K562 (cell line): ENCODE results near the gene SUSD3. TPM values are rescaled to one million over a fixed set of nuclear protein-coding genes. Genes with fewer than 3 reads are reported as not detected.

Source experiments
- CHAMP1 ChIP-seq: fragments of 450-650 bp; IDR thresholded peaks from 2 replicates; pipeline ENCODE4 v1.6.1; 2016; ENCODE audit warnings: mild to moderate bottlenecking
- DLX4 ChIP-seq: fragments of 250-450 bp; sonication (Bioruptor Pico); IDR thresholded peaks from 2 replicates; pipeline ENCODE4 v1.6.1; 2021; ENCODE audit warnings: mild to moderate bottlenecking
- HBP1 ChIP-seq: fragments of 450-650 bp; formaldehyde crosslinking; IDR thresholded peaks from 2 replicates; pipeline ENCODE4 v1.4.0; 2022; ENCODE audit warnings: missing genetic modification characterization
- MAZ ChIP-seq, 2 experiments: fragments of 450-650 bp in 1 of 2; sonication (generic) in 1 of 2; formaldehyde crosslinking; IDR thresholded peaks in 1 of 2; conservative IDR thresholded peaks in 1 of 2; 2 replicates each; pipeline versions ENCODE4 v1.4.0 to v1.5.0; 2020; ENCODE audit warnings: mild to moderate bottlenecking in 1 of 2, missing genetic modification reagents in 1 of 2
- SRSF7 ChIP-seq: fragments of 200-400 bp; formaldehyde crosslinking; optimal IDR thresholded peaks from 2 replicates; pipeline ENCODE3; 2017; ENCODE audit warnings: mild to moderate bottlenecking, low read depth, low read length
- ZC3H8 ChIP-seq: fragments of 450-650 bp; IDR thresholded peaks from 2 replicates; pipeline ENCODE4 v1.6.1; 2017
- ZNF280A ChIP-seq: fragments of 450-650 bp; IDR thresholded peaks from 2 replicates; pipeline ENCODE4 v1.6.1; 2018; ENCODE audit warnings: mild to moderate bottlenecking, low read depth; ENCODE audit not compliant: partially characterized antibody
- ZNF586 ChIP-seq: fragments of 450-650 bp; formaldehyde crosslinking; conservative IDR thresholded peaks from 2 replicates; pipeline ENCODE4 v1.4.0; 2020; ENCODE audit warnings: mild to moderate bottlenecking, moderate library complexity
- ZNF695 ChIP-seq: fragments of 450-650 bp; formaldehyde crosslinking; IDR thresholded peaks from 2 replicates; pipeline ENCODE4 v1.4.0; 2020; ENCODE audit warnings: mild to moderate bottlenecking, moderate library complexity
- polyA plus RNA-seq, 8 experiments: library from polyadenylated mRNA; depleted of rRNA in 4 of 8; stranded (reverse) in 5 of 8; unstranded in 3 of 8; fragments of >200 nt; fragmentation: Nextera tagmentation in 2 of 8; fragmentation: Illumina TruSeq in 1 of 8; extraction: Ambion mirVana in 2 of 8; extraction: Trizol in 1 of 8; gene quantifications; 2 replicates each; pipeline versions ENCODE4 v1.2.1 to v1.2.3, GENCODE V29; 2011 to 2014; ENCODE audit warnings: inconsistent platforms in 1 of 8, missing spikeins in 1 of 8
- total RNA-seq, 7 experiments: library from RNA; depleted of rRNA in 6 of 7; stranded (reverse); fragments of >200 nt in 6 of 7; fragmentation: Illumina TruSeq in 2 of 7; extraction: Trizol in 2 of 7; gene quantifications; 2 replicates each; pipeline versions ENCODE4 v1.2.1 to v1.2.3, GENCODE V29; 2011 to 2021; ENCODE audit warnings: low replicate concordance in 1 of 7
- TF ChIP-seq, protein P1 (sequence below): sonication (generic); formaldehyde crosslinking; IDR thresholded peaks from 2 replicates; pipeline ENCODE4 v1.8.1; 2023; ENCODE audit warnings: mild to moderate bottlenecking, missing genetic modification reagents
- TF ChIP-seq, protein P2 (sequence below): fragments of 450-650 bp; formaldehyde crosslinking; IDR thresholded peaks from 2 replicates; pipeline ENCODE4 v1.4.0; 2020; ENCODE audit warnings: mild to moderate bottlenecking, mixed read lengths
- TF ChIP-seq, protein P3 (sequence below): fragments of 150-350 bp; IDR thresholded peaks from 2 replicates; pipeline ENCODE4 v1.6.1; 2014; ENCODE audit warnings: low read depth, mild to moderate bottlenecking, low read length, borderline replicate concordance

Gene SUSD3
- total and polyA plus RNA-seq, 9 of the 15 experiments (the other 6 are each of a cell fraction or from before 2014, with no cell fraction given), result 1.3 to 21.7 (median 11.4) TPM

GRCh38 chr9:93095205-93096130, 37.0 kb downstream of the SUSD3 start (continued):
- no peak for TF ChIP-seq CHAMP1
- TF ChIP-seq, protein P1, sequence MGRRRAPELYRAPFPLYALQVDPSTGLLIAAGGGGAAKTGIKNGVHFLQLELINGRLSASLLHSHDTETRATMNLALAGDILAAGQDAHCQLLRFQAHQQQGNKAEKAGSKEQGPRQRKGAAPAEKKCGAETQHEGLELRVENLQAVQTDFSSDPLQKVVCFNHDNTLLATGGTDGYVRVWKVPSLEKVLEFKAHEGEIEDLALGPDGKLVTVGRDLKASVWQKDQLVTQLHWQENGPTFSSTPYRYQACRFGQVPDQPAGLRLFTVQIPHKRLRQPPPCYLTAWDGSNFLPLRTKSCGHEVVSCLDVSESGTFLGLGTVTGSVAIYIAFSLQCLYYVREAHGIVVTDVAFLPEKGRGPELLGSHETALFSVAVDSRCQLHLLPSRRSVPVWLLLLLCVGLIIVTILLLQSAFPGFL, result 0 out of 2 replicates have a peak, but pooled peaks have one; percentile 29
- TF ChIP-seq, protein P2, sequence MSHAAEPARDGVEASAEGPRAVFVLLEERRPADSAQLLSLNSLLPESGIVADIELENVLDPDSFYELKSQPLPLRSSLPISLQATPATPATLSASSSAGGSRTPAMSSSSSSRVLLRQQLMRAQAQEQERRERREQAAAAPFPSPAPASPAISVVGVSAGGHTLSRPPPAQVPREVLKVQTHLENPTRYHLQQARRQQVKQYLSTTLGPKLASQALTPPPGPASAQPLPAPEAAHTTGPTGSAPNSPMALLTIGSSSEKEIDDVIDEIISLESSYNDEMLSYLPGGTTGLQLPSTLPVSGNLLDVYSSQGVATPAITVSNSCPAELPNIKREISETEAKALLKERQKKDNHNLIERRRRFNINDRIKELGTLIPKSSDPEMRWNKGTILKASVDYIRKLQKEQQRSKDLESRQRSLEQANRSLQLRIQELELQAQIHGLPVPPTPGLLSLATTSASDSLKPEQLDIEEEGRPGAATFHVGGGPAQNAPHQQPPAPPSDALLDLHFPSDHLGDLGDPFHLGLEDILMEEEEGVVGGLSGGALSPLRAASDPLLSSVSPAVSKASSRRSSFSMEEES (CRISPR knock-in tag), result no peak
- TF ChIP-seq ZNF695 (CRISPR knock-in tag), result no peak
- TF ChIP-seq ZC3H8, result no peak
- TF ChIP-seq SRSF7, result no peak
- TF ChIP-seq HBP1 (CRISPR knock-in tag), result no peak
- TF ChIP-seq, protein P3, sequence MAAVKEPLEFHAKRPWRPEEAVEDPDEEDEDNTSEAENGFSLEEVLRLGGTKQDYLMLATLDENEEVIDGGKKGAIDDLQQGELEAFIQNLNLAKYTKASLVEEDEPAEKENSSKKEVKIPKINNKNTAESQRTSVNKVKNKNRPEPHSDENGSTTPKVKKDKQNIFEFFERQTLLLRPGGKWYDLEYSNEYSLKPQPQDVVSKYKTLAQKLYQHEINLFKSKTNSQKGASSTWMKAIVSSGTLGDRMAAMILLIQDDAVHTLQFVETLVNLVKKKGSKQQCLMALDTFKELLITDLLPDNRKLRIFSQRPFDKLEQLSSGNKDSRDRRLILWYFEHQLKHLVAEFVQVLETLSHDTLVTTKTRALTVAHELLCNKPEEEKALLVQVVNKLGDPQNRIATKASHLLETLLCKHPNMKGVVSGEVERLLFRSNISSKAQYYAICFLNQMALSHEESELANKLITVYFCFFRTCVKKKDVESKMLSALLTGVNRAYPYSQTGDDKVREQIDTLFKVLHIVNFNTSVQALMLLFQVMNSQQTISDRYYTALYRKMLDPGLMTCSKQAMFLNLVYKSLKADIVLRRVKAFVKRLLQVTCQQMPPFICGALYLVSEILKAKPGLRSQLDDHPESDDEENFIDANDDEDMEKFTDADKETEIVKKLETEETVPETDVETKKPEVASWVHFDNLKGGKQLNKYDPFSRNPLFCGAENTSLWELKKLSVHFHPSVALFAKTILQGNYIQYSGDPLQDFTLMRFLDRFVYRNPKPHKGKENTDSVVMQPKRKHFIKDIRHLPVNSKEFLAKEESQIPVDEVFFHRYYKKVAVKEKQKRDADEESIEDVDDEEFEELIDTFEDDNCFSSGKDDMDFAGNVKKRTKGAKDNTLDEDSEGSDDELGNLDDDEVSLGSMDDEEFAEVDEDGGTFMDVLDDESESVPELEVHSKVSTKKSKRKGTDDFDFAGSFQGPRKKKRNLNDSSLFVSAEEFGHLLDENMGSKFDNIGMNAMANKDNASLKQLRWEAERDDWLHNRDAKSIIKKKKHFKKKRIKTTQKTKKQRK, result no peak
- TF ChIP-seq ZNF280A, result no peak
- TF ChIP-seq MAZ (CRISPR knock-in tag; conservative IDR thresholded peaks at IDR 0.05 in 1 of 2, IDR thresholded peaks at IDR 0.05 in 1 of 2), result peak; percentile 75 to 76
- TF ChIP-seq ZNF586 (CRISPR knock-in tag), result no peak
- no peak for TF ChIP-seq DLX4 (CRISPR knock-in tag)
